DOHH2 (cell line): ENCODE results near the gene RBM44.

Source experiments
- H3F3A ChIP-seq: fragments of 200-600 bp; sonication (generic), shearing (Covaris generic); 2 replicates; pipeline ENCODE4 v1.6.0; 2016; ENCODE audit warnings: antibody characterized with exemption, mild to moderate bottlenecking; ENCODE audit not compliant: control insufficient read depth, insufficient read depth
- H3K27ac ChIP-seq: fragments of 200-600 bp; sonication (generic); 2 replicates; pipeline ENCODE4 v1.5.1; 2014; ENCODE audit warnings: low read depth, mild to moderate bottlenecking, low read length, moderate library complexity
- H3K27me3 ChIP-seq: fragments of 200-600 bp; sonication (generic); 2 replicates; pipeline ENCODE4 v1.6.1; 2014; ENCODE audit warnings: mild to moderate bottlenecking, low read length, mixed read lengths; ENCODE audit not compliant: control insufficient read depth
- H3K36me3 ChIP-seq: fragments of 200-600 bp; sonication (generic); 2 replicates; pipeline ENCODE4 v1.6.1; 2014; ENCODE audit warnings: mild to moderate bottlenecking, low read length, moderate library complexity, mixed read lengths; ENCODE audit not compliant: control insufficient read depth
- H3K4me1 ChIP-seq: fragments of 200-600 bp; sonication (generic); 2 replicates; pipeline ENCODE4 v1.6.1; 2014; ENCODE audit warnings: mild to moderate bottlenecking, low read length, mixed read lengths; ENCODE audit not compliant: control insufficient read depth
- H3K4me2 ChIP-seq: fragments of 200-600 bp; sonication (generic); 2 replicates; pipeline ENCODE4 v1.6.0; 2014; ENCODE audit warnings: mild to moderate bottlenecking, low read length, moderate library complexity
- H3K4me3 ChIP-seq: fragments of 200-600 bp; sonication (generic); 2 replicates; pipeline ENCODE4 v1.5.1; 2014; ENCODE audit warnings: mild to moderate bottlenecking, low read length, mixed read lengths
- H3K79me2 ChIP-seq: fragments of 200-600 bp; sonication (generic); 2 replicates; pipeline ENCODE4 v1.6.1; 2014; ENCODE audit warnings: mild to moderate bottlenecking, low read length, mixed read lengths; ENCODE audit not compliant: control insufficient read depth
- H3K9me2 ChIP-seq: fragments of 200-600 bp; sonication (generic); replicated peaks from 2 replicates; pipeline ENCODE4 v1.6.1; 2014; ENCODE audit warnings: mild to moderate bottlenecking, low read length, mixed read lengths; ENCODE audit not compliant: control insufficient read depth
- H3K9me3 ChIP-seq: fragments of 200-600 bp; sonication (generic); 2 replicates; pipeline ENCODE4 v1.6.1; 2014; ENCODE audit warnings: antibody characterized with exemption, low read length, mixed read lengths; ENCODE audit not compliant: control insufficient read depth, insufficient read depth
- H4K20me1 ChIP-seq: fragments of 200-600 bp; sonication (generic); 2 replicates; pipeline ENCODE4 v1.6.0; 2014; ENCODE audit warnings: low read depth, mild to moderate bottlenecking, antibody characterized with exemption, low read length, moderate library complexity; ENCODE audit not compliant: control insufficient read depth, insufficient read depth
- CTCF ChIP-seq: fragments of 200-600 bp; sonication (generic); IDR thresholded peaks from one replicate; pipeline ENCODE4 v1.5.1; 2014; ENCODE audit warnings: antibody characterized with exemption, mild to moderate bottlenecking, low read depth, low read length; ENCODE audit not compliant: poor library complexity, severe bottlenecking
- EZH2phosphoT487 ChIP-seq: fragments of 200-600 bp; sonication (generic); IDR thresholded peaks from 2 replicates; pipeline ENCODE4 v1.6.1; 2017; ENCODE audit warnings: borderline replicate concordance, mild to moderate bottlenecking, antibody characterized with exemption, low read length, moderate library complexity, mixed read lengths

Gene RBM44

GRCh38 chr2:237889016-237889415 is 90.4 kb downstream of the RBM44 start:
- peaks cover 29% of the 10 kb centered on the region for H3F3A ChIP-seq
- 0 out of 2 replicates have a peak, but pooled peaks cover 2% of the 10 kb centered on the region for H3K36me3 ChIP-seq
- peaks cover 36% of the 10 kb centered on the region for H3K4me1 ChIP-seq
- H3K4me3 ChIP-seq = no peak overlapping the region
- no peak overlapping the region for H3K4me2 ChIP-seq
- H3K9me2 ChIP-seq = no peaks in the 10 kb centered on the region
- H3K27ac ChIP-seq = no peak overlapping the region
- no peaks in the 10 kb centered on the region for H4K20me1 ChIP-seq
- TF ChIP-seq EZH2phosphoT487 = no peak
- peaks cover 23% of the 10 kb centered on the region for H3K79me2 ChIP-seq
- H3K27me3 ChIP-seq = no peaks in the 10 kb centered on the region
- no peaks in the 10 kb centered on the region for H3K9me3 ChIP-seq

GRCh38 chr2:237889811-237890210 is 91.2 kb downstream of the RBM44 start:
- TF ChIP-seq EZH2phosphoT487 (no peak), CTCF (no peak)
- H3F3A ChIP-seq = peaks cover 29% of the 10 kb centered on the region
- no peaks in the 10 kb centered on the region for H3K27me3 ChIP-seq
- no peaks in the 10 kb centered on the region for H3K9me2 ChIP-seq
- H3K36me3 ChIP-seq = peaks cover 6% of the 10 kb centered on the region; the same call in 1 of the 2 replicates
- no peak overlapping the region for H3K4me3 ChIP-seq
- H3K79me2 ChIP-seq = peaks cover 31% of the 10 kb centered on the region
- H3K27ac ChIP-seq = peak overlapping the region; percentile 84; the same call in 1 of the 2 replicates
- no peaks in the 10 kb centered on the region for H3K9me3 ChIP-seq
- H3K4me2 ChIP-seq = no peak overlapping the region
- peaks cover 44% of the 10 kb centered on the region for H3K4me1 ChIP-seq
- H4K20me1 ChIP-seq = no peaks in the 10 kb centered on the region
